Activated CD4-positive, alpha-beta T cell treated with anti-CD3 and anti-CD28 coated beads, Interleukin-2, amount 50 U/mL, for 24 hours (primary cell): ENCODE results near the gene EOLA2.
"Not testable (repeated sequence)": the region's sequence is repeated elsewhere in the genome, so short reads cannot be mapped to it uniquely, and the experiment has no call there.

Experiments used
- DNase-seq, 2 donors: peaks; one replicate each; pipeline ENCODE4 v3.0.0-alpha.2; 2020; ENCODE audit warnings: low read depth in 1 of 2, low spot score in 1 of 2

The EOLA2 gene

GRCh38 chrX:149933547-149933946 is 4.7 kb downstream of the EOLA2 start:
- DNase-seq, result not testable (repeated sequence)

- DNase-seq, result not testable (repeated sequence)
Measured at GRCh38 chrX:149932970-149933369, 5.3 kb downstream of the EOLA2 start.

GRCh38 chrX:149932150-149932549 is 6.1 kb downstream of the EOLA2 start:
- not testable (repeated sequence) for DNase-seq

- DNase-seq, result not testable (repeated sequence)
Measured at GRCh38 chrX:149931355-149931754, 6.9 kb downstream of the EOLA2 start.

- not testable (repeated sequence) for DNase-seq
Measured at GRCh38 chrX:149929400-149929799, 8.9 kb downstream of the EOLA2 start, which contains the start of gene HSFX4. HSFX4 (plus strand) TSS chrX:149929573; CDS start chrX:149929645, 72 bp downstream.

GRCh38 chrX:149928635-149929034 is 9.7 kb downstream of the EOLA2 start:
- DNase-seq, result not testable (repeated sequence)

GRCh38 chrX:149927964-149928258 is 10.4 kb downstream of the EOLA2 start:
- DNase-seq, result not testable (repeated sequence)

- DNase-seq, result not testable (repeated sequence)
Measured at GRCh38 chrX:149927245-149927963, 10.9 kb downstream of the EOLA2 start.

GRCh38 chrX:149924434-149924833 is 13.9 kb downstream of the EOLA2 start:
- DNase-seq, result not testable (repeated sequence)

GRCh38 chrX:149923836-149924235 is 14.5 kb downstream of the EOLA2 start:
- not testable (repeated sequence) for DNase-seq

- no peak for DNase-seq
Measured at GRCh38 chrX:149916745-149917392, 21.4 kb downstream of the EOLA2 start.

GRCh38 chrX:149910178-149910695 is 28.1 kb downstream of the EOLA2 start:
- DNase-seq, result no peak

- no peak for DNase-seq
Measured at GRCh38 chrX:149909324-149910177, 28.7 kb downstream of the EOLA2 start.

- no peak for DNase-seq
Measured at GRCh38 chrX:149908727-149909126, 29.6 kb downstream of the EOLA2 start.

GRCh38 chrX:149908308-149908707 is 30.0 kb downstream of the EOLA2 start:
- no peak for DNase-seq

GRCh38 chrX:149903889-149904748 is 34.2 kb downstream of the EOLA2 start:
- DNase-seq, result no peak

GRCh38 chrX:149898554-149898953 is 39.7 kb downstream of the EOLA2 start:
- no peak for DNase-seq

- DNase-seq, result not testable (repeated sequence)
Measured at GRCh38 chrX:149890828-149891227, 47.5 kb downstream of the EOLA2 start.
